NCI-H446 (cell line): ENCODE results near the gene STOM.

Experiments used
- DNase-seq, 2 experiments: peaks; one replicate each; lab custom pipeline; 2025; lab: John Stamatoyannopoulos, UW

Gene STOM

GRCh38 chr9:121371495-121372061 lies 1.5 kb upstream of the STOM start:
- DNase-seq: no peak

GRCh38 chr9:121368745-121369144 lies 1.3 kb downstream of the STOM start:
- DNase-seq: no peak

- DNase-seq: no peak
Observed at GRCh38 chr9:121368138-121368522, 1.9 kb downstream of the STOM start.

- no peak for DNase-seq
Observed at GRCh38 chr9:121367306-121368137, 2.5 kb downstream of the STOM start.

- DNase-seq: no peak
Observed at GRCh38 chr9:121366611-121367192, 3.3 kb downstream of the STOM start.

- DNase-seq: no peak
Observed at GRCh38 chr9:121365564-121365963, 4.5 kb downstream of the STOM start.

GRCh38 chr9:121364886-121365285 lies 5.2 kb downstream of the STOM start:
- no peak for DNase-seq

GRCh38 chr9:121364077-121364476 lies 6.0 kb downstream of the STOM start:
- DNase-seq: no peak

- no peak for DNase-seq
Observed at GRCh38 chr9:121363622-121363961, 6.5 kb downstream of the STOM start.

- DNase-seq: no peak
Observed at GRCh38 chr9:121362813-121363621, 7.0 kb downstream of the STOM start.

- no peak for DNase-seq
Observed at GRCh38 chr9:121360601-121361374, 9.3 kb downstream of the STOM start.

- DNase-seq: no peak
Observed at GRCh38 chr9:121359351-121360294, 10.4 kb downstream of the STOM start.

- DNase-seq: no peak
Observed at GRCh38 chr9:121358751-121359150, 11.3 kb downstream of the STOM start.

- DNase-seq: no peak
Observed at GRCh38 chr9:121357011-121357410, 13.0 kb downstream of the STOM start.

GRCh38 chr9:121354762-121355161 lies 15.3 kb downstream of the STOM start:
- no peak for DNase-seq

- no peak for DNase-seq
Observed at GRCh38 chr9:121354141-121354540, 15.9 kb downstream of the STOM start.

- DNase-seq: no peak
Observed at GRCh38 chr9:121353241-121354061, 16.6 kb downstream of the STOM start.

GRCh38 chr9:121350993-121351561 lies 19.0 kb downstream of the STOM start:
- DNase-seq: peak; percentile 60 to 86

GRCh38 chr9:121350036-121350435 lies 20.0 kb downstream of the STOM start:
- DNase-seq: no peak
